Measurements from ENCODE around the gene LARP4B. TPM values are rescaled to one million over a fixed set of nuclear protein-coding genes. Genes with fewer than 3 reads are reported as not detected.

The LARP4B gene
- total RNA-seq, 3 donors from 2014 or later: 47.5 to 70.8 (median 68.5) TPM

DNA sequence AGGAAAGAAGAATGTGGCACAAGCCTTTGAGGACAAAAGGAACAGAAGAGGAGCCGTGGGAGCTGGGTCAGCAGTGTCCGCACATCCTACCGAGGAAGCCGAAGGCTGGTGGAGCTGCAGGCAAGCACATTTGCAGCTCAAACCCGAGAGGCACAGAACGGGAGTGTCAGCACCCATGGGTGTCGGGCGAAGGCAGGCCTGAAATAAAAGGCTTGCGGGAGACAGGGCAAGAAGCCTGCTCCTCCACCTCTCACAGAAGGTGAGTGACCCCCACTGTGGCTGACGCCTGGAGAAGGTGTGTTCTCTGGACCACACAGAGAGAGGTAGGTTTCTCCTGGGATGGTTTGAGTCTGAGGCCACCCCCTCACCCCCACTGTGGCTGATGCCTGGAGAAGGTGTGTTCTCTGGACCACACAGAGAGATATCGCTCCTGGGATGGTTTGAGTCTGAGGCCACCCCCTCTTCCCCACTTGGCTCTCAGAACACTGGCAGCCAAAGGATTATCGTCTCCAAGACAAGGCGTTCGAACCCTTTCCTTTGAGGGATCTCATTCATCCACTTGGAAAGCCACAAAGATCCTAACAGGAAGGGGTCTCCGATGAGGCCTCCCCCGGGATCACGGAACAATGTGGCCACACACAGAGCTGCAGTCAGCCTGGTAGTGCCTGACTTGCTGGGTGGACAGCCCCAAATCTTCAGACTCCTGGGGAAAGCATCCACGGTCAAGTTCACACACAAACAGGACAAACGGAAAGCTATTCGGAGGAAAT is 35.1 kb upstream of the LARP4B start:
- TF ChIP-seq POLR2AphosphoS5 (IDR thresholded peaks at IDR 0.05): no peak
- TF ChIP-seq, protein P1, sequence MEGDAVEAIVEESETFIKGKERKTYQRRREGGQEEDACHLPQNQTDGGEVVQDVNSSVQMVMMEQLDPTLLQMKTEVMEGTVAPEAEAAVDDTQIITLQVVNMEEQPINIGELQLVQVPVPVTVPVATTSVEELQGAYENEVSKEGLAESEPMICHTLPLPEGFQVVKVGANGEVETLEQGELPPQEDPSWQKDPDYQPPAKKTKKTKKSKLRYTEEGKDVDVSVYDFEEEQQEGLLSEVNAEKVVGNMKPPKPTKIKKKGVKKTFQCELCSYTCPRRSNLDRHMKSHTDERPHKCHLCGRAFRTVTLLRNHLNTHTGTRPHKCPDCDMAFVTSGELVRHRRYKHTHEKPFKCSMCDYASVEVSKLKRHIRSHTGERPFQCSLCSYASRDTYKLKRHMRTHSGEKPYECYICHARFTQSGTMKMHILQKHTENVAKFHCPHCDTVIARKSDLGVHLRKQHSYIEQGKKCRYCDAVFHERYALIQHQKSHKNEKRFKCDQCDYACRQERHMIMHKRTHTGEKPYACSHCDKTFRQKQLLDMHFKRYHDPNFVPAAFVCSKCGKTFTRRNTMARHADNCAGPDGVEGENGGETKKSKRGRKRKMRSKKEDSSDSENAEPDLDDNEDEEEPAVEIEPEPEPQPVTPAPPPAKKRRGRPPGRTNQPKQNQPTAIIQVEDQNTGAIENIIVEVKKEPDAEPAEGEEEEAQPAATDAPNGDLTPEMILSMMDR (IDR thresholded peaks at IDR 0.05): no peak
- TF ChIP-seq POLR2A (IDR thresholded peaks at IDR 0.05): no peak
- Histone ChIP-seq H3K9me3 (no peaks in the 10 kb centered on the region), H3K4me1 (no peaks in the 10 kb centered on the region), H3K36me3 (no peaks in the 10 kb centered on the region), H3K27ac (no peak overlapping the region), H3K27me3 (no peaks in the 10 kb centered on the region), H3K4me3 (no peak overlapping the region)
- no peak for DNase-seq (ENCODE audit: low spot score in 2 of 2)
- intact Hi-C loops (cut with DNase I; ENCODE audit: low total_unique reads): no loop called here

DNA sequence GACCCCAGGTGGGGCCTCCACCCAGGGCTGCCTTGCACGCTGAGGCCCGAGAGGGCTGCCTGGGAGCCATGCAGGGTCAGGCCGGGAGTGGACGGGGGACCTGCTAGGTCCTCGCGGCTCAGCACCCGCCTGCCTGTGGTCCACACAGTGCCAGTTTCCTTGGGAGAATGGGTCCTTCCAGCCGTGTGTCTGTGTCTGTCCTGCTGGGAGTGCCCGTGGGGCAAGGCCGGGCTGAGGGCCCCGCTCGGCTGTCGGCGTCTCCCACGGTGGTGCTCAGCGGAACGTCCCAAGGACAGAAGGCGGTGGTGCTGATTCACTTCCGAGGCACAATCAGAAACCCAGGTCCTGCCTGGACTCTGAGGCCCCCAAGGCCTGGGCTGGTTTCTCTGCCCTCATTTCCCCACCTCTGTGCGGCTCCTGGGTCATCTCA is 33.5 kb upstream of the LARP4B start:
- Histone ChIP-seq H3K4me3 (no peak overlapping the region), H3K27ac (no peak overlapping the region), H3K9me3 (no peaks in the 10 kb centered on the region), H3K36me3 (no peaks in the 10 kb centered on the region), H3K4me1 (no peaks in the 10 kb centered on the region), H3K27me3 (no peaks in the 10 kb centered on the region)
- DNase-seq (ENCODE audit: low spot score in 2 of 2): no peak
- intact Hi-C loops (cut with DNase I; ENCODE audit: low total_unique reads): no loop called here
- TF ChIP-seq POLR2A (IDR thresholded peaks at IDR 0.05) (no peak), POLR2AphosphoS5 (IDR thresholded peaks at IDR 0.05) (no peak)

DNA sequence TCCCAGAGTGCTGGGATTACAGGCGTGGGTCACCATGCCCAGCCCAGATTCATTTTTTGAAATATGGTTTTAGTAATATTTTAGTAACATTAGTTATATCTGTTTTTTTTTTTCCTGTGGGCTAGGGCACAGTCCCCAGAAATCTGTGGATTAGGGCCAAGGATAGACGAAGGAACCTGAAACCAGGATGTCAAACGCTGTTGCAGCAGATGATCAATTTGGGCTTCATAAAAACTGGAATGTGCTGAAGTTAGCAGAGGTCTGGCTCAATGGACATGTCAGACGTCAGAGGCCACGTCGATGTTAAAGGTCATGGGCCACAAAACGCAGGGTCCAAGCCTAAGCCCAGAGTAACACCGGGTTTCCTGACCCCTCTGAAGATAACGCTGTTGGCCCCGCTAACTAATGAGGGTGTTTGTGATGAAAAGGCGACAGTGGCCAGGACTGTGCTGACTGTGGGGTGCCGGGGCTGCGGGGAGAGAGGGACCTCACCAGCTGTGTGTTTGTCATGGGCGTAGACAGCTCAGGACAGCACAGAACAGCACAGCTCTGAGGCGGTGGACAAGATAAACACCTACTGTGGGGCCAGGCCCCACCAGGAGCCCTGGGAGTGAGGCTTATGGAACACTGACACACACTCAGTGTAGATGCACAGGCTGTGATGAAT is 32.9 kb upstream of the LARP4B start:
- no peak for DNase-seq (ENCODE audit: low spot score in 2 of 2)
- no peak overlapping the region for H3K4me3 ChIP-seq
- TF ChIP-seq POLR2AphosphoS5 (IDR thresholded peaks at IDR 0.05): no peak
- no peaks in the 10 kb centered on the region for H3K4me1 ChIP-seq
- no peaks in the 10 kb centered on the region for H3K27me3 ChIP-seq
- no peak overlapping the region for H3K27ac ChIP-seq
- no peaks in the 10 kb centered on the region for H3K9me3 ChIP-seq
- intact Hi-C loops (cut with DNase I; ENCODE audit: low total_unique reads): no loop called here
- H3K36me3 ChIP-seq: no peaks in the 10 kb centered on the region

DNA sequence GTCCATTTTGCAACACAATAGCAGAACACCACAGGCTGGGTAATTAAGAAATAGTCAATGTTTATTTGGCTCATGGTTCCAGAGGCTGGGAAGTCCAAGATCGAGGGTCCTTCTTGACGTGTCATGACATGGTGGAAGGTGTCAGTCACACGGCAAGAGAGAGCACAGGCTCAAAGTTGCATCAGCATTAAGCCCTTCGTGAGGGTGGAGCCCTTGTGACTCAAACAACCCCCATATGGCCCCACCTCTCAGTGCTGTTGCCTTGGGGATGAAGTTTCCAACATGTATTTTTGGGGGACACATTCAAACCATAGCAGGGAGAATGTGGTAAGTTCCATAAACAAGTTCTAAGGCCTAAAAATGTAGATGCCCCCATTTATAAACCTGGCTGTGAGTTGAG is 32.1 kb upstream of the LARP4B start:
- intact Hi-C loops (cut with DNase I; ENCODE audit: low total_unique reads): no loop called here
- no peak for DNase-seq (ENCODE audit: low spot score in 2 of 2)
- H3K4me3 ChIP-seq: no peak overlapping the region
- TF ChIP-seq POLR2AphosphoS5 (IDR thresholded peaks at IDR 0.05): no peak
- TF ChIP-seq, protein P1 (IDR thresholded peaks at IDR 0.05): no peak
- no peak for TF ChIP-seq POLR2A (IDR thresholded peaks at IDR 0.05)
- H3K4me1 ChIP-seq: no peaks in the 10 kb centered on the region
- H3K27ac ChIP-seq: no peak overlapping the region
- H3K9me3 ChIP-seq: no peaks in the 10 kb centered on the region
- H3K27me3 ChIP-seq: no peaks in the 10 kb centered on the region
- H3K36me3 ChIP-seq: no peaks in the 10 kb centered on the region

DNA sequence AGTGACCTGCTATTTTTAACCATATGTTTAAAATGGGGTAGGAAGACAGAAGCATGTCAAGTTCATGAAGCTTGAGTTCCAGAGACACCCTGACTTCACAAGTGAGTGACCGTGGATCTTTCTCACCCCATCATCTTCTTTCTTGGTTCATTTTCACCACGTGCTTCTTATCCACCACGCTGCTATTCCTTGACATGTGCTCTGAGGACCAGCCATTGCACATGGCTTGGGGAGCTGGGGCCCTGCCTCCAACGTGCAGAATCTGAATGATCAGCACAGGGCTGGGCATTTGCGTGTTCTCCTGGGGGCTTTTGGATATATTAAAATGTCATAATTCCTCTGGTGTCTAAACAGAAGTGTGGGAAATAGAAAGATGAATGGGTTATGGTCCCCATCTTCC is 31.7 kb upstream of the LARP4B start:
- Histone ChIP-seq H3K36me3 (no peaks in the 10 kb centered on the region), H3K27ac (no peak overlapping the region), H3K4me3 (no peak overlapping the region), H3K4me1 (no peaks in the 10 kb centered on the region), H3K9me3 (no peaks in the 10 kb centered on the region), H3K27me3 (no peaks in the 10 kb centered on the region)
- intact Hi-C loops (cut with DNase I; ENCODE audit: low total_unique reads): no loop called here
- TF ChIP-seq, protein P1 (IDR thresholded peaks at IDR 0.05): no peak
- TF ChIP-seq POLR2A (IDR thresholded peaks at IDR 0.05) (no peak), POLR2AphosphoS5 (IDR thresholded peaks at IDR 0.05) (no peak)
- DNase-seq (ENCODE audit: low spot score in 2 of 2): no peak

DNA sequence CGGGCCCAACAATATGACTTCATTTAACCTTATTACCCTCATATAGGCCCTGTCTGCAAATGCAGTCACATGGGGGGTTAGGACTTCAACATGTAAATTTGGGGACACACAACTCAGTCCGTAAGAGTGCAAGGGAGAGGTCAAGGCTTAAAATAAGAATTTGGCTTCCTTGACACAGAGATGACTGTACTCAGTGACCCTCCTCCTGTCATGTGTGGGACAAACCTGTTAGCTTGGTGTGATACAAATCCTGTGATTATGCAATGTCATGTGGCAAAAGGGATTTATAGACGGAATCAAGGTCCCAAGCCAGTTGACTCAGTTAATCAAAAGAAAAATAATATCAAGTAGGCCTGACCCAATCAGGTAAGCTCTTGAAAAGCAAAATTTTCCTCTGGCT is 30.8 kb upstream of the LARP4B start:
- intact Hi-C loops (cut with DNase I; ENCODE audit: low total_unique reads): no loop called here
- H3K4me3 ChIP-seq: no peak overlapping the region
- no peak for TF ChIP-seq POLR2AphosphoS5 (IDR thresholded peaks at IDR 0.05)
- TF ChIP-seq, protein P1 (IDR thresholded peaks at IDR 0.05): no peak
- TF ChIP-seq POLR2A (IDR thresholded peaks at IDR 0.05): no peak

More for the DNA sequence above, 30.8 kb upstream of the LARP4B start:
- DNase-seq (ENCODE audit: low spot score in 2 of 2): no peak
- H3K9me3 ChIP-seq: no peaks in the 10 kb centered on the region
- no peaks in the 10 kb centered on the region for H3K4me1 ChIP-seq
- H3K27me3 ChIP-seq: no peaks in the 10 kb centered on the region
- no peak overlapping the region for H3K27ac ChIP-seq
- no peaks in the 10 kb centered on the region for H3K36me3 ChIP-seq

All from breast epithelium (tissue), 4 donors.